Liver (tissue), 9 donors: ENCODE results near the gene HPCAL1. TPM values are rescaled to one million over a fixed set of nuclear protein-coding genes. Genes with fewer than 3 reads are reported as not detected.

Source experiments
- DNase-seq: peaks from one replicate; pipeline ENCODE4 v3.0.0-alpha.2; 2017; ENCODE audit warnings: low spot score
- H3K27ac ChIP-seq, 2 donors: one replicate each; pipeline ENCODE4 v1.7.0; 2013; ENCODE audit warnings: inconsistent platforms in 2 of 2, low read length in 2 of 2, control low read depth in 1 of 2, low read depth in 1 of 2, mild to moderate bottlenecking in 1 of 2
- H3K27me3 ChIP-seq, 4 donors: one replicate each; pipeline versions ENCODE4 v1.6.1 to v1.7.0; 2013; ENCODE audit warnings: low read length in 3 of 4, inconsistent platforms in 1 of 4, mild to moderate bottlenecking in 1 of 4, moderate library complexity in 1 of 4; ENCODE audit not compliant: control insufficient read depth in 4 of 4, insufficient read depth in 4 of 4
- H3K36me3 ChIP-seq, 4 donors: one replicate each; pipeline versions ENCODE4 v1.6.1 to v1.7.0; 2013; ENCODE audit warnings: low read length in 3 of 4, mild to moderate bottlenecking in 3 of 4, low read depth in 1 of 4, moderate library complexity in 1 of 4; ENCODE audit not compliant: control insufficient read depth in 4 of 4, insufficient read depth in 3 of 4
- H3K4me1 ChIP-seq, 4 donors: one replicate each; pipeline versions ENCODE4 v1.6.1 to v1.7.0; 2013; ENCODE audit warnings: low read length in 3 of 4, mild to moderate bottlenecking in 3 of 4, moderate library complexity in 1 of 4; ENCODE audit not compliant: control insufficient read depth in 4 of 4, insufficient read depth in 4 of 4
- H3K4me3 ChIP-seq, 3 donors: one replicate each; pipeline versions ENCODE4 v1.6.1 to v1.7.0; 2013; ENCODE audit warnings: low read length in 3 of 3, control low read depth in 1 of 3, low read depth in 1 of 3, mild to moderate bottlenecking in 1 of 3
- H3K9ac ChIP-seq, 2 donors: one replicate each; pipeline ENCODE4 v1.7.0; 2013; ENCODE audit warnings: low read length in 2 of 2, mild to moderate bottlenecking in 2 of 2, moderate library complexity in 2 of 2, control low read depth in 1 of 2, low read depth in 1 of 2
- H3K9me3 ChIP-seq, 4 donors: one replicate each; pipeline versions ENCODE4 v1.6.1 to v1.7.0; 2013; ENCODE audit warnings: low read length in 3 of 4; ENCODE audit not compliant: control insufficient read depth in 4 of 4
- EGR1 ChIP-seq, 2 donors: IDR thresholded peaks; 2 replicates each; pipeline ENCODE4 v1.6.1; 2016 to 2018; ENCODE audit warnings: antibody characterized with exemption in 2 of 2, low read depth in 2 of 2
- FOXA1 ChIP-seq: IDR thresholded peaks from 2 replicates; pipeline ENCODE4 v1.6.1; 2016; ENCODE audit warnings: antibody characterized with exemption
- FOXA2 ChIP-seq: IDR thresholded peaks from 2 replicates; pipeline ENCODE4 v1.6.1; 2016; ENCODE audit warnings: antibody characterized with exemption
- GABPA ChIP-seq, 2 donors: IDR thresholded peaks in 1 of 2; conservative IDR thresholded peaks in 1 of 2; 2 replicates each; pipeline ENCODE4 v1.6.1; 2016; ENCODE audit warnings: antibody characterized with exemption in 2 of 2, mild to moderate bottlenecking in 1 of 2, moderate library complexity in 1 of 2
- HNF4A ChIP-seq, 2 donors: conservative IDR thresholded peaks; 2 replicates each; pipeline ENCODE4 v1.6.1; 2016; ENCODE audit warnings: antibody characterized with exemption in 2 of 2, mild to moderate bottlenecking in 2 of 2
- HNF4G ChIP-seq: IDR thresholded peaks from 2 replicates; pipeline ENCODE4 v1.6.1; 2016; ENCODE audit warnings: antibody characterized with exemption
- NR2F2 ChIP-seq: IDR thresholded peaks from 2 replicates; pipeline ENCODE4 v1.6.1; 2016; ENCODE audit warnings: antibody characterized with exemption
- RAD21 ChIP-seq, 2 donors: IDR thresholded peaks; 2 replicates each; pipeline ENCODE4 v1.6.1; 2016; ENCODE audit warnings: antibody characterized with exemption in 2 of 2, mild to moderate bottlenecking in 2 of 2
- RXRA ChIP-seq, 2 donors: IDR thresholded peaks; 2 replicates each; pipeline ENCODE4 v1.6.1; 2017 to 2018; ENCODE audit warnings: antibody characterized with exemption in 2 of 2, mild to moderate bottlenecking in 1 of 2
- SP1 ChIP-seq: IDR thresholded peaks from 2 replicates; pipeline ENCODE4 v1.6.1; 2018; ENCODE audit warnings: antibody characterized with exemption, mild to moderate bottlenecking
- TAF1 ChIP-seq: conservative IDR thresholded peaks from 2 replicates; pipeline ENCODE4 v1.6.1; 2016; ENCODE audit warnings: antibody characterized with exemption, mild to moderate bottlenecking
- YY1 ChIP-seq: IDR thresholded peaks from 2 replicates; pipeline ENCODE4 v1.6.1; 2016; ENCODE audit warnings: antibody characterized with exemption, mild to moderate bottlenecking
- WGBS: extraction: QIAGEN DNeasy Blood & Tissue Kit; methylation state at CpG from one replicate; pipeline ENCODE4 v1.1.7; 2013; 5-methylcytosine and 5-hydroxymethylcytosine counted together
- polyA plus RNA-seq, 2 donors: library from polyadenylated mRNA; stranded (reverse) in 1 of 2; unstranded in 1 of 2; fragments of 200-250 nt in 1 of 2; fragments of >200 nt in 1 of 2; fragmentation: Nextera tagmentation in 1 of 2; extraction: Ambion mirVana in 1 of 2; gene quantifications; one replicate each; pipeline versions ENCODE4 v1.2.1 to v1.2.3, GENCODE V29; 2013 to 2015
- total RNA-seq, 2 donors: library from RNA; depleted of rRNA; stranded (reverse); fragments of >200 nt; gene quantifications; one replicate each; pipeline ENCODE4 v1.2.3, GENCODE V29; 2014
- TF ChIP-seq, protein P1 (sequence below): IDR thresholded peaks from 2 replicates; pipeline ENCODE4 v1.6.1; 2016; ENCODE audit warnings: antibody characterized with exemption, mild to moderate bottlenecking
- TF ChIP-seq, protein P2 (sequence below): IDR thresholded peaks from 2 replicates; pipeline ENCODE4 v1.6.1; 2016; ENCODE audit warnings: antibody characterized with exemption
- TF ChIP-seq, protein P3 (sequence below): IDR thresholded peaks from 2 replicates; pipeline ENCODE4 v1.6.1; 2016; ENCODE audit warnings: antibody characterized with exemption
- TF ChIP-seq, protein P4 (sequence below): fragments of 150-350 bp; IDR thresholded peaks from 2 replicates; pipeline ENCODE4 v1.5.1; 2017; ENCODE audit warnings: improper control_type of control experiment, low read depth, low read length; ENCODE audit not compliant: missing input control
- donor health status: healthy.
- donor health status: healthy.
- donor health status: healthy.
- donor health status: healthy.
- donor health status: healthy.

Gene HPCAL1
- total and polyA plus RNA-seq, 4 donors: 17.3 to 27.9 (median 22.9) TPM

DNA sequence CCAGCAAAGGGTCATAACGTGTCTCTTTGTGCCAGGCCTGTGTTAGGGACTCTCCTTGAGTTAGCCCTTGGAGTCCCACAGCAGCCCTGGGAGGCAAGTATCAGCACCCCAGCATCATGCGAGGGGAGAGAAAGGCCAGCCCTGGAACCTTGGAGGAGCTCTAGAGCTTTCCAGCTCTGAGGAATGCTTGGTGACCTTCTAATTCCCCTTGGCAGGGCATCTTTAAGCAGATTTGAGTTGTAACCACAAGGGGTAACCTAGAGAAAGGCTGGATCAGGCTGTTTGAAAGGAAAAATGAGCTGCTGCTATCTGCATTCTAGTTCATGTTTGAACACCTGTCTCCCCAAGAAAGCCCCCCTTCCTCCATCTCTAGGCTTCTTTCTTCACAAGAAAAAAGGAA, 169.3 kb downstream of the HPCAL1 start:
- H3K4me3 ChIP-seq: no peak overlapping the region
- no peaks in the 10 kb centered on the region for H3K27me3 ChIP-seq
- H3K9ac ChIP-seq: no peak overlapping the region
- DNase-seq: no peak
- H3K36me3 ChIP-seq: no peaks in the 10 kb centered on the region
- H3K9me3 ChIP-seq: no peaks in the 10 kb centered on the region
- H3K4me1 ChIP-seq: no peaks in the 10 kb centered on the region
- no peak overlapping the region for H3K27ac ChIP-seq
- TF ChIP-seq RXRA (IDR thresholded peaks at IDR 0.05): no peak
- TF ChIP-seq TAF1: no peak
- TF ChIP-seq, protein P1, sequence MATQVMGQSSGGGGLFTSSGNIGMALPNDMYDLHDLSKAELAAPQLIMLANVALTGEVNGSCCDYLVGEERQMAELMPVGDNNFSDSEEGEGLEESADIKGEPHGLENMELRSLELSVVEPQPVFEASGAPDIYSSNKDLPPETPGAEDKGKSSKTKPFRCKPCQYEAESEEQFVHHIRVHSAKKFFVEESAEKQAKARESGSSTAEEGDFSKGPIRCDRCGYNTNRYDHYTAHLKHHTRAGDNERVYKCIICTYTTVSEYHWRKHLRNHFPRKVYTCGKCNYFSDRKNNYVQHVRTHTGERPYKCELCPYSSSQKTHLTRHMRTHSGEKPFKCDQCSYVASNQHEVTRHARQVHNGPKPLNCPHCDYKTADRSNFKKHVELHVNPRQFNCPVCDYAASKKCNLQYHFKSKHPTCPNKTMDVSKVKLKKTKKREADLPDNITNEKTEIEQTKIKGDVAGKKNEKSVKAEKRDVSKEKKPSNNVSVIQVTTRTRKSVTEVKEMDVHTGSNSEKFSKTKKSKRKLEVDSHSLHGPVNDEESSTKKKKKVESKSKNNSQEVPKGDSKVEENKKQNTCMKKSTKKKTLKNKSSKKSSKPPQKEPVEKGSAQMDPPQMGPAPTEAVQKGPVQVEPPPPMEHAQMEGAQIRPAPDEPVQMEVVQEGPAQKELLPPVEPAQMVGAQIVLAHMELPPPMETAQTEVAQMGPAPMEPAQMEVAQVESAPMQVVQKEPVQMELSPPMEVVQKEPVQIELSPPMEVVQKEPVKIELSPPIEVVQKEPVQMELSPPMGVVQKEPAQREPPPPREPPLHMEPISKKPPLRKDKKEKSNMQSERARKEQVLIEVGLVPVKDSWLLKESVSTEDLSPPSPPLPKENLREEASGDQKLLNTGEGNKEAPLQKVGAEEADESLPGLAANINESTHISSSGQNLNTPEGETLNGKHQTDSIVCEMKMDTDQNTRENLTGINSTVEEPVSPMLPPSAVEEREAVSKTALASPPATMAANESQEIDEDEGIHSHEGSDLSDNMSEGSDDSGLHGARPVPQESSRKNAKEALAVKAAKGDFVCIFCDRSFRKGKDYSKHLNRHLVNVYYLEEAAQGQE: no peak
- no peak for TF ChIP-seq GABPA (IDR thresholded peaks at IDR 0.05 in 1 of 2, conservative IDR thresholded peaks at IDR 0.05 in 1 of 2)
- TF ChIP-seq, protein P2, sequence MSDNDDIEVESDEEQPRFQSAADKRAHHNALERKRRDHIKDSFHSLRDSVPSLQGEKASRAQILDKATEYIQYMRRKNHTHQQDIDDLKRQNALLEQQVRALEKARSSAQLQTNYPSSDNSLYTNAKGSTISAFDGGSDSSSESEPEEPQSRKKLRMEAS: no peak
- WGBS: 89% methylated on average over 2 of the region's 2 CpGs

DNA sequence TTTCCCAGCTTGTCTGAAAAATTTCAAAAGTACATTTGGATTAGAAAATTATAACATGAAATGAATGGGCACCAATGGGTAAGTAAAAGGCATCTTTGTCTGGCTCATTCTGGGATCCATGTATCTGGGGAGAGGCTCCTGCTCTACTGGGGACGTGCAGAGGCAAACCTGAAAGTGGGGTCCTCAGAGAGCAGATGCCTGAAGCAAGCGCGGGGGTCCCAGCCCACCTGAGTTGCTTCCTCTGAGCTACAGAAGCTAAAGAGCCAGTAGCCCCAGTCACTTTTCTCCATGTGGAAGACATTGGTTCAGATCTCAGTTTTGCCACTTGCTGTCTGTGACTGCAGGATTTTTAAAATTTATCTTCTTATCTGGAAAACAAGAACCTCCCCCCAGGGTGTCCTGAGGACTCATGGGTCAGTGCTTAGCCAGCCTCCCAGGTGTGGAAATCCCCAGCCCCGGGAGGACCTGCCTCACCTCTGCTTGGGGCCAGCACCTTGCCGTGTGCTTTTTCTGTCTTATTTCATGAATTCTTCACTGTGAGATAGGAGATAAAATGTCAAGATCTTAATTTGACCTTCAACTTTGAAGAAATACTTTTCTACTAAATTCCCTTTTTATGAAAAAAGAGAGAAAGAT, 170.5 kb downstream of the HPCAL1 start:
- no peaks in the 10 kb centered on the region for H3K36me3 ChIP-seq
- TF ChIP-seq, protein P1: no peak
- no peak for TF ChIP-seq RAD21 (IDR thresholded peaks at IDR 0.05)
- no peak for TF ChIP-seq FOXA2
- TF ChIP-seq FOXA1: no peak
- TF ChIP-seq, protein P3, sequence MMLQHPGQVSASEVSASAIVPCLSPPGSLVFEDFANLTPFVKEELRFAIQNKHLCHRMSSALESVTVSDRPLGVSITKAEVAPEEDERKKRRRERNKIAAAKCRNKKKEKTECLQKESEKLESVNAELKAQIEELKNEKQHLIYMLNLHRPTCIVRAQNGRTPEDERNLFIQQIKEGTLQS: no peak
- TF ChIP-seq, protein P2: no peak
- TF ChIP-seq, protein P4, sequence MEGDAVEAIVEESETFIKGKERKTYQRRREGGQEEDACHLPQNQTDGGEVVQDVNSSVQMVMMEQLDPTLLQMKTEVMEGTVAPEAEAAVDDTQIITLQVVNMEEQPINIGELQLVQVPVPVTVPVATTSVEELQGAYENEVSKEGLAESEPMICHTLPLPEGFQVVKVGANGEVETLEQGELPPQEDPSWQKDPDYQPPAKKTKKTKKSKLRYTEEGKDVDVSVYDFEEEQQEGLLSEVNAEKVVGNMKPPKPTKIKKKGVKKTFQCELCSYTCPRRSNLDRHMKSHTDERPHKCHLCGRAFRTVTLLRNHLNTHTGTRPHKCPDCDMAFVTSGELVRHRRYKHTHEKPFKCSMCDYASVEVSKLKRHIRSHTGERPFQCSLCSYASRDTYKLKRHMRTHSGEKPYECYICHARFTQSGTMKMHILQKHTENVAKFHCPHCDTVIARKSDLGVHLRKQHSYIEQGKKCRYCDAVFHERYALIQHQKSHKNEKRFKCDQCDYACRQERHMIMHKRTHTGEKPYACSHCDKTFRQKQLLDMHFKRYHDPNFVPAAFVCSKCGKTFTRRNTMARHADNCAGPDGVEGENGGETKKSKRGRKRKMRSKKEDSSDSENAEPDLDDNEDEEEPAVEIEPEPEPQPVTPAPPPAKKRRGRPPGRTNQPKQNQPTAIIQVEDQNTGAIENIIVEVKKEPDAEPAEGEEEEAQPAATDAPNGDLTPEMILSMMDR: no peak
- no peak for TF ChIP-seq SP1
- no peak for TF ChIP-seq NR2F2
- TF ChIP-seq HNF4G: no peak
- TF ChIP-seq EGR1 (IDR thresholded peaks at IDR 0.05; ENCODE audit: low read depth in 2 of 2): no peak
- TF ChIP-seq GABPA (IDR thresholded peaks at IDR 0.05 in 1 of 2, conservative IDR thresholded peaks at IDR 0.05 in 1 of 2): no peak
- no peak for TF ChIP-seq HNF4A (conservative IDR thresholded peaks at IDR 0.05)
- no peak for TF ChIP-seq YY1
- TF ChIP-seq RXRA (IDR thresholded peaks at IDR 0.05): no peak
- H3K9ac ChIP-seq: no peak overlapping the region
- no peak overlapping the region for H3K27ac ChIP-seq
- WGBS: 83% methylated on average over 5 of the region's 5 CpGs
- DNase-seq: no peak
- H3K9me3 ChIP-seq: no peaks in the 10 kb centered on the region
- no peaks in the 10 kb centered on the region for H3K27me3 ChIP-seq
- H3K4me1 ChIP-seq: no peaks in the 10 kb centered on the region
- no peak overlapping the region for H3K4me3 ChIP-seq
